Measurements from ENCODE around the gene ADRB2. TPM values are rescaled to one million over a fixed set of nuclear protein-coding genes. Genes with fewer than 3 reads are reported as not detected.

The ADRB2 gene
- total RNA-seq, 1 donor from 2014 or later: 0.12 TPM

DNA sequence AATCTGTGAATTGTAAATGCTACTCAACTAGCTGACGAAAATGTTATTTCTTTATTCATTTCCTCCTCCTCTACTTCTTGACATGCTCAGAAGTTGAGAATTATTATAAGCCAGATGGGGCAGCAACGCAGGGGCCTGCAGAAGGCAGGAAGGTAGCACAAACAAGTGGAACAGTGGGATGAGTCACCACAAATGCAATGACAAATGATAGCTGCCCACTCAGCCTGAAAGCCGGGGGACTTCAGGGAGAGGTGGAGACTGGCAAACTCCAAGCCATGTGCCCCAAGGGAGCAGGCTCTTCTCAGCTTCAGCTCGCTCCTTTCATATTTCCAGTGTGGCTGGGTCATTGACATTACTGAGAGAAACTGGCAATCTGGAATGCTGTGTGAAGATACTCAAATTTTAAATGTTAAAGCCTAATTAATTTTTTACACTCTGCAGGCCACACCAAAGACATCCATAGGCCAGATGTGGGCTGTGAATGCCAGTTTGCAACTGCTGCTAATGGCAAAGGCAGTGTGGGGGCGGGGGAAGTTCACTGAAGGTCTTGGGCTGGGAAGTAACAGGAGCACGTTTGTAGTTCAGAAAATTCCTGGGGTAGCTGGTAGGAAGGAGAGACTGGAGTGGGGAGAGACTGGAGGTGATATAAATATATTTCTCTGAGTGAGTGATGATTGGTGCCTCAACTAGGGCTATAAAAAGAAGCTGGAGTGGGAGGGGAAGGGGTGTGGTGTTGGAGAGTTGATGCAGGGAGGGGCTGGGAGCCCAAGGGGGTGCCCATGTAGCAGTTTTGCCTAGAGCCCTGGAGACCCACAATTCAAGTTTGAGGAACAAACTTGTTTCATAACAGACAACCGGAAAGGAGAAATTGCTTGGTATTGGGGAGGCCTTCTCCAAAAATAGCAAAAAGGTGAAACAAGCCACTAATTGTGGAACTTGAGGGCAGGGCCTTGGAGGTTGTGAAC, 20.8 kb upstream of the ADRB2 start:
- Mint-ChIP-seq H3K9me3 (ENCODE audit: low read depth) (no peaks in the 10 kb centered on the region), H3K4me3 (ENCODE audit: low read depth) (no peak overlapping the region), H3K4me1 (ENCODE audit: low read depth) (peaks cover 11% of the 10 kb centered on the region), H3K27me3 (peaks cover 13% of the 10 kb centered on the region), H3K27ac (no peak overlapping the region), H3K36me3 (ENCODE audit: insufficient read depth) (no peaks in the 10 kb centered on the region)
- TF ChIP-seq, protein P1, sequence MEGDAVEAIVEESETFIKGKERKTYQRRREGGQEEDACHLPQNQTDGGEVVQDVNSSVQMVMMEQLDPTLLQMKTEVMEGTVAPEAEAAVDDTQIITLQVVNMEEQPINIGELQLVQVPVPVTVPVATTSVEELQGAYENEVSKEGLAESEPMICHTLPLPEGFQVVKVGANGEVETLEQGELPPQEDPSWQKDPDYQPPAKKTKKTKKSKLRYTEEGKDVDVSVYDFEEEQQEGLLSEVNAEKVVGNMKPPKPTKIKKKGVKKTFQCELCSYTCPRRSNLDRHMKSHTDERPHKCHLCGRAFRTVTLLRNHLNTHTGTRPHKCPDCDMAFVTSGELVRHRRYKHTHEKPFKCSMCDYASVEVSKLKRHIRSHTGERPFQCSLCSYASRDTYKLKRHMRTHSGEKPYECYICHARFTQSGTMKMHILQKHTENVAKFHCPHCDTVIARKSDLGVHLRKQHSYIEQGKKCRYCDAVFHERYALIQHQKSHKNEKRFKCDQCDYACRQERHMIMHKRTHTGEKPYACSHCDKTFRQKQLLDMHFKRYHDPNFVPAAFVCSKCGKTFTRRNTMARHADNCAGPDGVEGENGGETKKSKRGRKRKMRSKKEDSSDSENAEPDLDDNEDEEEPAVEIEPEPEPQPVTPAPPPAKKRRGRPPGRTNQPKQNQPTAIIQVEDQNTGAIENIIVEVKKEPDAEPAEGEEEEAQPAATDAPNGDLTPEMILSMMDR (IDR thresholded peaks at IDR 0.05; ENCODE audit: unreplicated experiment): no peak
- no peak for DNase-seq (ENCODE audit: low spot score, unreplicated experiment)

DNA sequence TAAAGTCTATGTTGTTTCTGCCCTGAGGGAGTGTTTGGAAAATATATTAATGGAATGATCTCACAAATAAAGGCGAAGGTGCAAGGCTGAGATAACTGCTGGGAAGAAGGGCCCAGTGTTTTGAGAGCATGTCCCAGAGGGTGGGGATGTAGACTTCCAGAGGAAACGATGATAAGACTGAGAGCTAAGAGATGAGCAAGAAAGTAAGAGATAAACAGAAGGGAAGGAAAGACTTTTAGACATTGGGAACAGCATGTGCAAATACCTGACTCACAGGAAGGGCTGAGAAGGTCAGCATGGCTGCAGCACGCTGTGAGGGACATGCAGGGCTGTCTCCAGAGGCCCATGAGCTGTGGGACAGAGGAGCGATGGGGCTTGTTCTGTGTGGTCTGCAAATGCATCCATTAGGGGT, 19.9 kb upstream of the ADRB2 start:
- no peaks in the 10 kb centered on the region for H3K36me3 Mint-ChIP-seq (ENCODE audit: insufficient read depth)

DNA sequence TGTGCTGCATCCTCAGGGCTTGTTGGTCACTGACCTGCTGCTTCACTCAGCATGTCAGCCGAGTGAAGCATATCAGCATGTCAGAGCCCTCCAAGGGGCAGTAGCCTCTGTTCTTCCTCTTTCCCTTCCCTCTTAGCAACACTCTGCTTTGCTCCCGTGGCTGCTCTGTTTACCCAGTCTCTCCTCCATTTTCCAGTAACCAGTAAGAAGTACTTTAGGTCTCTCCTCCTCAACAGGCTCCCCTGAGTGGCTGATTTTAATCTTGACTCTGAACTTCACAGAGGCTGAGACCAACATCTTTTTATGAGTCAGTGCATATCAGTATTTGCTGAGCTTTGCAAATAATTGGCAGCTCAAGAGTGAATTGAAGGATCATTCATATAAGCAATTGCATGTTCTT, 18.6 kb upstream of the ADRB2 start:
- Mint-ChIP-seq H3K4me3 (ENCODE audit: low read depth) (no peak overlapping the region), H3K4me1 (ENCODE audit: low read depth) (peaks cover 11% of the 10 kb centered on the region), H3K9me3 (ENCODE audit: low read depth) (no peaks in the 10 kb centered on the region), H3K27me3 (peaks cover 4% of the 10 kb centered on the region), H3K27ac (no peak overlapping the region), H3K36me3 (ENCODE audit: insufficient read depth) (no peaks in the 10 kb centered on the region)
- DNase-seq (ENCODE audit: low spot score, unreplicated experiment): no peak
- TF ChIP-seq, protein P1 (IDR thresholded peaks at IDR 0.05; ENCODE audit: unreplicated experiment): no peak

More for the DNA sequence above, 19.9 kb upstream of the ADRB2 start:
- TF ChIP-seq, protein P1 (IDR thresholded peaks at IDR 0.05; ENCODE audit: unreplicated experiment): no peak
- DNase-seq (ENCODE audit: low spot score, unreplicated experiment): no peak
- no peak overlapping the region for H3K4me3 Mint-ChIP-seq (ENCODE audit: low read depth)
- H3K9me3 Mint-ChIP-seq (ENCODE audit: low read depth): no peaks in the 10 kb centered on the region
- peaks cover 8% of the 10 kb centered on the region for H3K27me3 Mint-ChIP-seq
- H3K4me1 Mint-ChIP-seq (ENCODE audit: low read depth): peaks cover 11% of the 10 kb centered on the region
- no peak overlapping the region for H3K27ac Mint-ChIP-seq

DNA sequence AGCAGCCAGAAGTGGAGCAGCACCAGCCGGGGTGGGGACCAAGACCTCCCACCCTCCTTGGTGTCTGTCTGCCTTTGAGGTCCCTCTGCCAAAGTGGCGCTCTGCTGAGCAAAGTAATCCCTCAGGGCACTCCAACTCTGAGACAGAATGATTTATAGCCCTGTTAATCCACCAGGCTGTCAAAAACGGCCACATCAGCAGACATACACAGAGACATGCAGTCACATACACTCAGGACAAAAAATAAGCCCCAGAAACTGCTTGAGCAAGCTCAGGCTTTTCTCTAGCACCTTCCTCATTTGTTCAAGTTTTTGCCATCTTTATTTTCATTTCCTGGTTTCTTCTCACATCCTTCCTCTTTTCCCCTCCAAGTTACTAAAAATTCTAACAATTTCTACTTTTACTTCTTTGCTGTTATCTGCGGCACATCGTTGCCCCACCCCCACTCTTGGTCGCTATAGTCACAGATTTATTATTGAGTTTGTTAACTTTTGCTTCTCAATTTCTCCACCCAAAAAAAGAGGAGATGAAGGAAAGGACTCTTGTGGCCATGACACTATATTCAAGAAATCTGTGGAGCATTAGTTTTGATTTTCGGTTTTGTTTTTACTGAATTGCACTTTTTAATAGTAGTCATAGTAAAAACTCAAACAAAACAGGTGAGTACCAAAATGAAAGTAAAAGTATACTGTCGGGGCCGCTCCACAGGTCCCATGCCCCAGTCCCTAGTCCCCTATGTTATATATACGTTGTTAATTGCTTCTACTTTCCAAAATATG, 17.4 kb upstream of the ADRB2 start:
- no peak overlapping the region for H3K27ac Mint-ChIP-seq
- TF ChIP-seq, protein P1 (IDR thresholded peaks at IDR 0.05; ENCODE audit: unreplicated experiment): no peak
- no peaks in the 10 kb centered on the region for H3K36me3 Mint-ChIP-seq (ENCODE audit: insufficient read depth)
- peaks cover 4% of the 10 kb centered on the region for H3K27me3 Mint-ChIP-seq
- H3K9me3 Mint-ChIP-seq (ENCODE audit: low read depth): no peaks in the 10 kb centered on the region
- DNase-seq (ENCODE audit: low spot score, unreplicated experiment): no peak
- peaks cover 11% of the 10 kb centered on the region for H3K4me1 Mint-ChIP-seq (ENCODE audit: low read depth)
- no peak overlapping the region for H3K4me3 Mint-ChIP-seq (ENCODE audit: low read depth)

DNA sequence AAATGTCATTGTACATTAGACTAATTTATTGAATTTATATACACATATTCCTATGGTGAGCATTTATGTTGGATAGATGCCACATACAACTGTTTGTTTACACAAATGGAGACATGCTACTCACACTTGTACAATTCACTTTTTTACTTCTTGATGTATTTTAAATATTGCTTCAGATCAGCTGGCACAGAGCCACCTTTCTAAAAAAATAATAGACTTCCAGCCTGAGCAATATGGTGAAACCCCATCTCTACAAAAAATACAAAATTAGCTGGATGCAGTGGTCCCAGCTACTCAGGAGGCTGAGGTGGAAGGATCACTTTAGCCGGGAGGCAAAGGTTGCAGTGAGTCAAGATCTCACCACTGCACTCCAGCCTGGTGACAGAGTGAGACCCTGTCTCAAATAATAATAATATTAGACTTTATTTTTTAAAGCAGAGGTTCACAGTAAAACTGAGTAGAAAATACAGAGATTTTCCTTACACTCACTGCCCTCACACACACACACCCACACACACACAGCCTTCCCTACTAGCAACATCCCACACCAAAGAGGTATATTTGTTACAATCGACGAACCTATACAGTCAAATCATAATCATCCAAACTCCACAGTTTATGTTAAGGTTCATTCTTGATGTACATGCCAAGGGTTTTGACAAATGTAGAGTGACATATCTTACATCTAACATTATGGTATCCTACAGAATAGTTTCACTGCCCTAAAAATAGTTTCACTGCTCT, 16.5 kb upstream of the ADRB2 start:
- DNase-seq (ENCODE audit: low spot score, unreplicated experiment): no peak
- TF ChIP-seq, protein P1 (IDR thresholded peaks at IDR 0.05; ENCODE audit: unreplicated experiment): no peak
- H3K4me1 Mint-ChIP-seq (ENCODE audit: low read depth): peaks cover 11% of the 10 kb centered on the region
- no peaks in the 10 kb centered on the region for H3K9me3 Mint-ChIP-seq (ENCODE audit: low read depth)
- no peak overlapping the region for H3K4me3 Mint-ChIP-seq (ENCODE audit: low read depth)
- H3K27me3 Mint-ChIP-seq: peaks cover 5% of the 10 kb centered on the region
- H3K36me3 Mint-ChIP-seq (ENCODE audit: insufficient read depth): no peaks in the 10 kb centered on the region
- H3K27ac Mint-ChIP-seq: no peak overlapping the region

Data from progenitor cell of endocrine pancreas (in vitro differentiated cells).